ENCODE measurements around the gene SLC18A3. TPM values are rescaled to one million over a fixed set of nuclear protein-coding genes. Genes with fewer than 3 reads are reported as not detected.

The SLC18A3 gene
- total and polyA plus RNA-seq, 4 donors, result 1.9 to 19.9 (median 11.1) TPM

DNA sequence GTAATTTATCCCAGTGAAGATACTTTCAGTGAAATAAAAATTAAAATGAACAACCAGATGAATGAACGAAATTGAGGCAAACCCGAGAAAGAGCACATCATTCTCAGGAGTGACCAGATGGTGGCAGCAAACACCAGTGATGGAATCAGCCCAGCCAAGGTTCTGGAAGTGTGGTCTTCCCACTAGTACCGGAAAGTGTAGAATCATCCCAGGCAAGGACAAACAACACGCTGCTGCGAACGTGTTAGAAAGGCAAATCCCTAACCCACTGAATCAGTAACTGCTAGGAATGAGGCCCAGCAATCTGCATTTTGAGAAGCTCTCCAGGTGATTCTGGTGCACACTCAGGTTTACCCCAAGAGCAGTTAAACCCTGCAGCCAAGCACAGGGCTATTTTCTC, 15.5 kb upstream of the SLC18A3 start:
- Histone ChIP-seq H3K4me3 (ENCODE audit: low read depth, low read length) (no peak overlapping the region), H3K36me3 (ENCODE audit: control insufficient read depth, insufficient read depth, low read length) (no peaks in the 10 kb centered on the region), H3K4me1 (ENCODE audit: control insufficient read depth, insufficient read depth, low read length) (no peaks in the 10 kb centered on the region), H3K9me3 (ENCODE audit: control insufficient read depth, insufficient read depth, low read length) (no peaks in the 10 kb centered on the region), H3K27ac (ENCODE audit: low read depth, low read length) (no peak overlapping the region), H3K27me3 (ENCODE audit: control insufficient read depth, insufficient read depth, low read length) (peaks cover 16% of the 10 kb centered on the region)
- 0% methylated on average over 3 of the region's 6 CpGs for WGBS (ENCODE audit: insufficient coverage)
- DNase-seq (ENCODE audit: low read depth in 4 of 6, low spot score in 6 of 6), result peak in 5 of 6 donors; percentile 53 to 94 (median 68)

GRCh38 chr10:49595003-49595712, 15.0 kb upstream of the SLC18A3 start:
- WGBS (ENCODE audit: insufficient coverage), result 100% methylated on average over 3 of the region's 10 CpGs

GRCh38 chr10:49595713-49596492, 14.2 kb upstream of the SLC18A3 start:
- Histone ChIP-seq H3K36me3 (ENCODE audit: control insufficient read depth, insufficient read depth, low read length) (no peaks in the 10 kb centered on the region), H3K9me3 (ENCODE audit: control insufficient read depth, insufficient read depth, low read length) (no peaks in the 10 kb centered on the region), H3K27ac (ENCODE audit: low read depth, low read length) (no peak overlapping the region), H3K4me3 (ENCODE audit: low read depth, low read length) (no peak overlapping the region), H3K4me1 (ENCODE audit: control insufficient read depth, insufficient read depth, low read length) (no peaks in the 10 kb centered on the region), H3K27me3 (ENCODE audit: control insufficient read depth, insufficient read depth, low read length) (peaks cover 16% of the 10 kb centered on the region)
- DNase-seq (ENCODE audit: low read depth in 4 of 6, low spot score in 6 of 6), result no peak
- WGBS (ENCODE audit: insufficient coverage), result 81% methylated on average over 11 of the region's 13 CpGs

More at GRCh38 chr10:49595003-49595712, 15.0 kb upstream of the SLC18A3 start:
- no peak for DNase-seq (ENCODE audit: low read depth in 4 of 6, low spot score in 6 of 6)
- Histone ChIP-seq H3K36me3 (ENCODE audit: control insufficient read depth, insufficient read depth, low read length) (no peaks in the 10 kb centered on the region), H3K4me3 (ENCODE audit: low read depth, low read length) (no peak overlapping the region), H3K4me1 (ENCODE audit: control insufficient read depth, insufficient read depth, low read length) (no peaks in the 10 kb centered on the region), H3K27me3 (ENCODE audit: control insufficient read depth, insufficient read depth, low read length) (peaks cover 16% of the 10 kb centered on the region), H3K27ac (ENCODE audit: low read depth, low read length) (no peak overlapping the region), H3K9me3 (ENCODE audit: control insufficient read depth, insufficient read depth, low read length) (no peaks in the 10 kb centered on the region)

GRCh38 chr10:49596493-49596809, 13.7 kb upstream of the SLC18A3 start:
- no peak for DNase-seq (ENCODE audit: low read depth in 4 of 6, low spot score in 6 of 6)
- H3K27me3 ChIP-seq (ENCODE audit: control insufficient read depth, insufficient read depth, low read length), result peaks cover 16% of the 10 kb centered on the region
- no peaks in the 10 kb centered on the region for H3K36me3 ChIP-seq (ENCODE audit: control insufficient read depth, insufficient read depth, low read length)
- no peak overlapping the region for H3K4me3 ChIP-seq (ENCODE audit: low read depth, low read length)
- H3K27ac ChIP-seq (ENCODE audit: low read depth, low read length), result no peak overlapping the region
- H3K4me1 ChIP-seq (ENCODE audit: control insufficient read depth, insufficient read depth, low read length), result no peaks in the 10 kb centered on the region
- H3K9me3 ChIP-seq (ENCODE audit: control insufficient read depth, insufficient read depth, low read length), result no peaks in the 10 kb centered on the region
- 55% methylated on average over 3 of the region's 3 CpGs for WGBS (ENCODE audit: insufficient coverage)

DNA sequence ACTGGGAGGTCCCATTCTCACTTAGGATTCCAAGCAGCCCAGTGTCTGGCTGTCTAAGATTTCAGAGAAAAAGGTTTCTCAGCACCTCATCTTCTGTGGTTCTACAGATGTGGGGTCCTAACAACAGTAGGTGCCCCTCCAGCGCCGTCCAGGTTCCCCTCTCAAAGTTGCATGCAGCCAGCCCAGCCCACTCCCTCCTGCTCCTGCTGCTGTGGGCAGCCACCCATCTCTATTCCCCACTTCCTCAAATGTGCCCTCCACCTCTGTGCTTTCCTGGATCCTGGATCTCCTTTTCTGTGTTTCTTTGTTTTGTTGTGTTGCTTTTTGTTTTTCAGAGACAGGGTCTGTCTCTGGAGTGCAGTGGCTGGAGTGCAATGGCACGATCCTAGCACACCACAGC, 13.3 kb upstream of the SLC18A3 start:
- Histone ChIP-seq H3K27ac (ENCODE audit: low read depth, low read length) (no peak overlapping the region), H3K36me3 (ENCODE audit: control insufficient read depth, insufficient read depth, low read length) (no peaks in the 10 kb centered on the region), H3K27me3 (ENCODE audit: control insufficient read depth, insufficient read depth, low read length) (peaks cover 18% of the 10 kb centered on the region), H3K9me3 (ENCODE audit: control insufficient read depth, insufficient read depth, low read length) (no peaks in the 10 kb centered on the region), H3K4me1 (ENCODE audit: control insufficient read depth, insufficient read depth, low read length) (no peaks in the 10 kb centered on the region), H3K4me3 (ENCODE audit: low read depth, low read length) (no peak overlapping the region)
- DNase-seq (ENCODE audit: low read depth in 4 of 6, low spot score in 6 of 6), result no peak
- 69% methylated on average over 3 of the region's 3 CpGs for WGBS (ENCODE audit: insufficient coverage)

DNA sequence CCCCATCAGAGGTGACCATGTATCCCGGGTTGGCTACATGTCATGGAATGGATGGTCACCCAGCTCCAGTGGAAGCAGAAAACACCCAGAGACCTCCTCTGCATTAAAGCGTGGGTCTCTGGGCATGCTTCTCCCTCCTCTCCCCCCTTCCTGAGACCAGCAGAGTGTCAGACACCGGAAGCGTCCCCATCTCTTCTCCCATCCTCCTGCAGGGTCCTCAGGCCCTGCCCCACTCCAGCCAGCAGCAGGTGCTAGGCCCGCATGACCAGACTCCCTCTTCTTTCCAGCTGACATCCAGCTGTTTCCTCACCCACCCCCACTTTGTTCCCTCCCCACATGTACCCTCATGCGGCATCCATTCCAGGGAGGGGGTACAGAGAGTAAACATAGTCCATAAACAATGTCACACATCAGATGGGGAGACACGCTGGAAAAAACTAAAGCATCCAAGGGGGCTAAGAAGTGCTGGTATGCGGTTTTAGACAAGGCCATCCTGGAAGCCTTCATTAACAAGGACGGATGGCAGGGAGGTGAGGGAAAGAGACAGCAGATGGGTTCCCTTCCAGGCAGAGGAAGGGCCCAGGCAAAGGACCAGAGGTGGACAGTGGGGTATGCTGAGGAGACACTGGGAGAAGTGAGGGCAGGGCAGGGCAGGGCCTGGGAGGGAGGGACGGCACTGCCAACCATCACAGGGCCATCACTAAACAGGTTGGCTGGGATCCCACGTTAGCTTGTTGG, 12.5 kb upstream of the SLC18A3 start:
- no peak overlapping the region for H3K27ac ChIP-seq (ENCODE audit: low read depth, low read length)
- no peak for DNase-seq (ENCODE audit: low read depth in 4 of 6, low spot score in 6 of 6)
- peaks cover 21% of the 10 kb centered on the region for H3K27me3 ChIP-seq (ENCODE audit: control insufficient read depth, insufficient read depth, low read length)
- 87% methylated on average over 8 of the region's 11 CpGs for WGBS (ENCODE audit: insufficient coverage)
- no peaks in the 10 kb centered on the region for H3K4me1 ChIP-seq (ENCODE audit: control insufficient read depth, insufficient read depth, low read length)
- H3K4me3 ChIP-seq (ENCODE audit: low read depth, low read length), result no peak overlapping the region
- H3K36me3 ChIP-seq (ENCODE audit: control insufficient read depth, insufficient read depth, low read length), result no peaks in the 10 kb centered on the region
- no peaks in the 10 kb centered on the region for H3K9me3 ChIP-seq (ENCODE audit: control insufficient read depth, insufficient read depth, low read length)

GRCh38 chr10:49598164-49598856, 11.8 kb upstream of the SLC18A3 start:
- Histone ChIP-seq H3K27me3 (ENCODE audit: control insufficient read depth, insufficient read depth, low read length) (peaks cover 24% of the 10 kb centered on the region), H3K4me1 (ENCODE audit: control insufficient read depth, insufficient read depth, low read length) (no peaks in the 10 kb centered on the region), H3K27ac (ENCODE audit: low read depth, low read length) (no peak overlapping the region), H3K9me3 (ENCODE audit: control insufficient read depth, insufficient read depth, low read length) (no peaks in the 10 kb centered on the region), H3K36me3 (ENCODE audit: control insufficient read depth, insufficient read depth, low read length) (no peaks in the 10 kb centered on the region), H3K4me3 (ENCODE audit: low read depth, low read length) (no peak overlapping the region)
- WGBS (ENCODE audit: insufficient coverage), result 85% methylated on average over 5 of the region's 8 CpGs
- DNase-seq (ENCODE audit: low read depth in 4 of 6, low spot score in 6 of 6), result no peak

- H3K4me3 ChIP-seq (ENCODE audit: low read depth, low read length), result no peak overlapping the region
- H3K36me3 ChIP-seq (ENCODE audit: control insufficient read depth, insufficient read depth, low read length), result no peaks in the 10 kb centered on the region
- H3K4me1 ChIP-seq (ENCODE audit: control insufficient read depth, insufficient read depth, low read length), result no peaks in the 10 kb centered on the region
- no peak for DNase-seq (ENCODE audit: low read depth in 4 of 6, low spot score in 6 of 6)
- 69% methylated on average over 4 of the region's 4 CpGs for WGBS (ENCODE audit: insufficient coverage)
- H3K27me3 ChIP-seq (ENCODE audit: control insufficient read depth, insufficient read depth, low read length), result peaks cover 24% of the 10 kb centered on the region
- H3K9me3 ChIP-seq (ENCODE audit: control insufficient read depth, insufficient read depth, low read length), result no peaks in the 10 kb centered on the region
- no peak overlapping the region for H3K27ac ChIP-seq (ENCODE audit: low read depth, low read length)
Observed at GRCh38 chr10:49598986-49599385, 11.1 kb upstream of the SLC18A3 start.

- 75% methylated on average over 3 of the region's 3 CpGs for WGBS (ENCODE audit: insufficient coverage)
- no peak overlapping the region for H3K4me3 ChIP-seq (ENCODE audit: low read depth, low read length)
- no peaks in the 10 kb centered on the region for H3K9me3 ChIP-seq (ENCODE audit: control insufficient read depth, insufficient read depth, low read length)
- no peak for DNase-seq (ENCODE audit: low read depth in 4 of 6, low spot score in 6 of 6)
- no peak overlapping the region for H3K27ac ChIP-seq (ENCODE audit: low read depth, low read length)
- H3K27me3 ChIP-seq (ENCODE audit: control insufficient read depth, insufficient read depth, low read length), result peaks cover 28% of the 10 kb centered on the region
- H3K4me1 ChIP-seq (ENCODE audit: control insufficient read depth, insufficient read depth, low read length), result no peaks in the 10 kb centered on the region
- no peaks in the 10 kb centered on the region for H3K36me3 ChIP-seq (ENCODE audit: control insufficient read depth, insufficient read depth, low read length)
Observed at GRCh38 chr10:49599546-49599945, 10.6 kb upstream of the SLC18A3 start.

Measured in spinal cord (tissue), 10 donors.